ENCODE measurements around the gene VASN.

Gene VASN

DNA sequence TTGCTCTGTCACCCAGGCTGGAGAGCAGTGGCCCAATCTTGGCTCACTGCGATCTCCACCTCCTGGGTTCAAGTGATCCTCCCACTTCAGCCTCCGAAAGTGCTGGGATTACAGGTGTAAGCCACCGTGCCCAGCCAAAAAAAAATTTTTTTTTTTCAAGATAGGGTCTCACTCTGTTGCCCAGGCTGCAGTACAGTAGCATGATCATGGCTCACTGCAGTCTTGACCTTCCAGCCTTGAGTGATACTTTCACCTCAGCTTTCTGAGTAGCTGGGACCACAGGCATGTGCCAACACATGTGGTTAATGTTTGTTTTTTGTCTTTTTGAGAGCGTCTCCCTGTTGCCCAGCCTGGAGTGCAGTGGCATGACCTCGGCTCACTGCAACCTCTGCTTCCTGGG is 18.8 kb upstream of the VASN start:
- no peak for DNase-seq

DNA sequence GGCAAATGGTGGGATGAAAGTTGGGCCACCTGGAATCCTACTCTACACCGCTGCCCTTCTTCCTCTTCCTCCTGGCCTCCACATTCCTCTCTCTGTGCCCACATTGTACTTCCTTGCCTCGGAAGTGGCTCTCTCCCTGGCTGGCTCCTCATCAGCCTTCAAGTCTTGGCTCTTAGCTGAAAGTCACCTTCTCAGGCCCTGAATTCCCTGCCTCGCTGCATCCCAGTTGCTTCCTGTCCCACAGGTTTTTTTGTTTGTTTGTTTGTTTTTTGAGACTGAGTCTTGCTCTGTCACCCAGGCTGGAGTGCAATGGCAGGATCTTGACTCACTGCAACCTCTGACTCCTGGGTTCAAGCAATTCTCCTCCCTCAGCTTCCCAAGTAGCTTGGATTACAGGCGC is 18.0 kb upstream of the VASN start:
- no peak for DNase-seq

GRCh38 chr16:4354512-4355409 is 16.9 kb upstream of the VASN start:
- DNase-seq: no peak

DNA sequence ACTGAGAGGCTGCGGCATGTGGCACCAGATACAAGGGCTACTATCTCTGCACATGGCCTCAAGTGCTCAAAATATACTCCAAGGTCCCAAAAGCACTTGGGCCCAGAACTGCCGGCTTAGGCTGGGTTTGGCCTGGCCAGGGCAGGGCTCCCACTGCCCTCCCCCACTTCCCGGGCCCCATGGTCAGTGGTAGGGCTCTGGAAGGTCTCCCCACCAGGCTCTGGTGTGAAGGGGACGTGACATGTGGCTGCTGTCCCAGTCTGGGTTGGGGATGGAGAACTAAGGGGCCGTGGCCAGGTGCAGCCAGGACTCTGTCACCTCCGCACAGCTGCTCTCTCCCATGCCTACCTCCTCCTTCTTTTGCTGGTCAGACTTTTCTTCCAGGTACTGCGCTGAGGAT is 14.8 kb upstream of the VASN start:
- DNase-seq: no peak

- no peak for DNase-seq
Measured at GRCh38 chr16:4358236-4358635, 13.4 kb upstream of the VASN start.

GRCh38 chr16:4358831-4359561 is 12.7 kb upstream of the VASN start:
- DNase-seq: peak; percentile 59

DNA sequence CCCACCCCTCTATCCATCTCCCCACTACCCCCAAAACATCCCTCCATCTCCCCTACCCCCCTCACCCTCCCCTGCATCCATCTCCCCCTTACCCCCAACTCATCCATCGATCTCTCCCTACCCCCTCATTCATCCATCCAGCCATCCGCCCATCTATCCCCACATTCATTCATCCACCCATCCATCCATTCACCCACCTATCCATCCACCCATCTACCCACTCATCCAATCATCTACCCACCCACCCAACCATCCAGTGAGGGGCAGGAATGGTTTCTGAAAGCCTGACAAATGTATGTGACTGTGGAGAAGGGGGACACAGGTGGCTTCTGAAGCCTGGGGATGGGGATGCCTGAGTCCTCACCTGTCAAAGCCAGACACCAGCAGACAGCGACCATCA is 11.7 kb upstream of the VASN start:
- DNase-seq: no peak

- no peak for DNase-seq
Measured at GRCh38 chr16:4360538-4361021, 11.1 kb upstream of the VASN start.

DNA sequence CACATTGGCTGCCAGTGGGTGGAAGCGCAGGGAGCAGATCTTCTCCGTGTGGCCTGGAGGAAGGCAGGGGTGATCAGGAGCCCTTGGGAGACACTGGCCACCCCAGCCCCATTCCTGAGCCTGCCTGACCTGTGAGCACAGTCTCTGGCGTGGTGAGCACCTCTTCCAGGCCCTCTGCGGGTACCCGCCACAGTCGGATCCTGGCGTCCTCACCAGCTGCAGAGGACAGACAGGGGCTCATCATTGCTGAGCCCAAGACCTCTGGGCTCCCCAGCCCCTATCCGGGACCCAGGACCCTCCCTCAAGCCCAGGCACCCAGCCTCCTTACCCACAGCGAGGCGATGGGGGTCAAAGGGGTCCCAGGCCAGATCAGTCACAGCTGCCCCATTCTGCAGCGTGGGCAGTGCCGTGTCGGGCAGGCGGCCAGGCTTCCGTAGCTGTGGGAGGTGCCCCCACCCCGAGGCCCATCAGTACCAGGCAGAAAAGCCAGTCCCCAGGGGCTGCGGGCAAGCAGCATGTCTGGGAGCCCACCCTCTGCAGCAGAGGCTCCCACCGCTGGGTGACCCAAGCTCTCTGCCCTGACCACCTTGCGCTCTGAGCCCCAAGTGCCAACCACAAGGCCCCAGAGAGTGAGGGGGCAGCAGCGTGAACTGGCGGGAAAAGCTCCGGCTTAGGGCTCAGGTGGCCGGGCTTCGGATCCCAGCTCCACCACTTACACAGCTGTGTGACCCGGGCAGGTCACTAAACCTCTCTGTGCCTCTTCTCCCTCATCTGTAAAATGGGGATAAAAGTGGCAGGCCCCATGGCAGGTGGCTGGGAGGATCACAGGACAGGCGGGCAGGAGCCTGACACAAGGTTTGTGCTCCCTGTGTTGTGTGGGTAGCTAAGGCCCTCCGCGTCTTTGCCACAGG is 10.4 kb upstream of the VASN start:
- no peak for DNase-seq

DNA sequence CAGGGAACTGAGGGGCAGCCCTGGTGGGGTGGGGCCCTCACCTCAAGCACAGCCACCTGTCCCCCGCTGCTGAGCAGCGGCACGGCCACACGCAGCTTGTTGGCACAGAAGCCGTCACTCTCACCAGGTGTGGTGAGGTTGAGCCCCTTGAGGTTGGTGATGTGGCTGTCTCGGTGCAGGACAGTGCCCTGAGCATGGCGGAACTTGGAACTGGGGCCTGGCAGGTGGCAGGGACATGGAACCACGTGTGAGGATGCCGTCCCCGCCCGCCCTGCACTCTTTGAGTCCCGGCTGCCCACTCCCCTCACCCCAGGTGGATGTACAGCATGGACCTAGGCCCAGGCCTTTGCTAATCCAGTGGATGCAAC is 9.7 kb upstream of the VASN start:
- DNase-seq: no peak

GRCh38 chr16:4362476-4363135 is 9.0 kb upstream of the VASN start:
- no peak for DNase-seq

DNA sequence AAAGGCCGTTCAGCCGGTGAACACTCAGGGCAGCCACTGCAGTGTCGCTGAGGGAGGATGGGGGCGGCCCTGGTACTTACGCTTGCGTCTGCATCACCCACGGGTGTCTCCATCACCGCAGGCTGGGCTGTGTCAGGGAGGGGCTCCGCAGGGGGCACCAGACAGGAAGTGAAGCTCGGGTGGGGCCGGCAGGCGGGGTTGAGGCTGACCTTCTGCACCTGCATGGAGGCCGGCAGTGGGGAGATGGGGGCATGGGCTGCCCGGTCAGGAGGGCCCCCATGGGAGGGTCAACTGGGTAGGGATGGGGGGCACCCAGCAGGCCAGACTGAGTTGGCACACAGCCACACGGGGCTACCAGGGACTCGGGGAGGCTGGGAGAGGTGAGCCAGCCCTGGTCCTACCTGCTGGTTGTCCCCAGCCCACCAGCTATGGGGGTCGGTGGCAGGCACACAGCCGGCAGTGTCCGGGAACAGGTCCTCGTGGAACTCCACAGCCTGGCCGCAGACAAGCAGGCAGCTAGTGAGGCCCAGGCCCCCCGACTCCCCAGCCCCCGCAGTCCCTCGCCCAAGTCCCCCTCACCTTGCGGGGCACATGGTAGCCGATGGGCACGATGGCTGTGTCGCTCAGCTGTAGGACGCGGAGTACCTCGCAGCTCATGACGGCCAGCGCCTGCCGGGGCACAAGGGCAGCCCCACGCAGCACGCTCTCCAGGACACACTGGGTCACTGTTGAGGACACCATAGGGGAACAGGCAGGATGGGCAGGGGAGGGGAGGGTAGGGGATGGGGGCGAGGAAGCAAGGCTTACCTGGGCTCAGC is 7.2 kb upstream of the VASN start:
- DNase-seq: no peak

- no peak for DNase-seq
Measured at GRCh38 chr16:4365014-4365406, 6.6 kb upstream of the VASN start.

DNA sequence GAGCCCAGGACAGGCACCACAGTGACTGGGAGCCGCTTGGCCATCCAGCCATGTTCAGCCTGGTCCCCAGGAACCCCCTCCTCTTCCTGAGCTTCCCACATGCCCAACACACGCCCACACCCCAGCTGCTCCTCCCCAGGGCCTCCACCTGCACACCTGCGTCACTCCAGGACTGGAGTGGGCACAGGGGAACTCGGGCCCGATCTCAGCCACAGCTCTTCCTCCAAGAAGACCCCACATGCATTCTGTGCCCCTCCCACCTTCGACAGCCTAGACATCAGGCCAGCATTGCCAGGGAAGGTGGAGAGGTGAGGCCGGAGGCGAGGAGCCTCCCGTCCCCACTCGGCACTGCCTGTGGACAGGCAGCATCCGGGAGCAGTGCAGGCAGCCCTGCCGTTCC is 6.0 kb upstream of the VASN start:
- no peak for DNase-seq

DNA sequence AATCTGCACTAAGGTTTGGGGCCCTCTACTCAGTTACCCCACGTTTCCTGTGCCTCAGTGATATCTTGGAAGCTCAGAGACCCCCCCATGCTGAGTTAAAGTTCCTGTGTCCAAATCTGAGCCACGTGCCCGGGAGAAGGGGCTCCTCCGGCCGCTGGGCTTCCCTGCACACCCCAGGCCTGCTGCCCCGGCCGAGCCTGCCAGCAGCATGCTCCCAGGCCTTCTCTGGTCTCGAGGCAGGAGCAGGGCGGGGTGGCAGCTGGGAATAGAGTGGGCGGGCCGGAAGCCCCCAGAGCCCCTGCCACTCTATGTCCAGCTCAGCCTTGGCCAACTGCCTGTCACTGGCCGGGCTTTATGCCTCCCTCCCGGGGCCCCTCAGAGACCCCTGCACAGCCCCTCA is 5.6 kb upstream of the VASN start:
- DNase-seq: no peak

- DNase-seq: no peak
Measured at GRCh38 chr16:4367393-4367856, 4.2 kb upstream of the VASN start.

DNA sequence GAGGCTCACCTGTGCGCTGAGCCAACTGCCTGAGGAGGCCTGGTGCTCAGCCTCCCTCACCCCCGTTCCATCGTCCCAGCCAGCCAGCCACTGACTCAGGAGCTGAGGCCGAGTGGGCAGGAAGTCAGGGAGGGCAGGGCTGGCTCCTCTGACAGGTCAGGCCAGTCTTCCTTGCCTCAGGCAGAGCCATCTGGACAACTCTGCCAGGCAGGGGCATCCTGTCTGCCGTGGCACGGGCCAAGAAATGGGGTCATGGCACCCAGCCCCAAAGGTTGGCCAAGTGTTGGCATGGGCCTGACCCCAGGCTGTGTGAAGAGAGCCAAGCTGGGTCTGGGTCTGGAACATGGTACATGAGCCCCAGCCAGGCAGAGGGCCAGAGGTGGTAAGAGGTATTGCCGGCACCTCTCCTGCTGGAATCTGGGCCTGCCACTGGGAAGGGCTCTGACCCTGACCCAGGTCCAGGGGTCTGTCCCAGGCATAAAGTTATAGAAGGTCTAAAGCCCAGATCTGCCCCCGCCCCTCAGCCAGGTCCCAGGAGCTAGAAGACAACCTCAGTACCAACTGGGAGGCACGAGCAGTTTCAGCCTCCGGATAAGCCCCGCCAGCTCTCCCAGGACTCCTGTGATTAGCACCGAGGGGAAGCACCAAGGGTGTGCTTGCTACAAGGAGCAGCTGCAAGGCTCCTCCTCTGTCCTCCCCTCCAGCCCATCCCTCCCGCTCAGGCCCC is 2.5 kb upstream of the VASN start:
- DNase-seq: no peak

DNA sequence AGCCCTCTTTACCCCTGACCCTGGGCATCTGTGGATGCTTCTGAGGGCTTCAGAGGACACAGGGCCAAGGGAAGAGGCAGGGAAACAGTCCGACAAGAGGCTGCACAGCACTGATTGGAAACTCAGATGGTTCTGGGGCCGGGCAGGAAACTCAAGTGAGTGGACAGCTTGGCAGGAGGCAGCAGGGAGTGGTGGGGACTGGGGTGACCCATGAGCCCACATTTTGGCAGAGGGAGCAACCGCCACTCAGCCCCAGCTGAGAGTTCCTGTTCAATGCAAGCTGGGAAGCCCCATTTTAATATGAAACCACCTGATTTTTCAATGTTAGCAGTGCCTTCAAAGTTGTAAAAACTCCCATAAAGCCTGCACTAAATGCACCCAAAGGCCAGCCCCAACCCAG is 1.5 kb upstream of the VASN start:
- DNase-seq: no peak

GRCh38 chr16:4370570-4371356 is 885 bp upstream of the VASN start:
- DNase-seq: no peak
